Cerebellar cortex (tissue), 1 donor: ENCODE results near the gene RFLNA.

Source experiments
- DNase-seq: peaks from one replicate; pipeline ENCODE4 v3.0.0-alpha.2; 2015; ENCODE audit warnings: low spot score

The RFLNA gene

DNA sequence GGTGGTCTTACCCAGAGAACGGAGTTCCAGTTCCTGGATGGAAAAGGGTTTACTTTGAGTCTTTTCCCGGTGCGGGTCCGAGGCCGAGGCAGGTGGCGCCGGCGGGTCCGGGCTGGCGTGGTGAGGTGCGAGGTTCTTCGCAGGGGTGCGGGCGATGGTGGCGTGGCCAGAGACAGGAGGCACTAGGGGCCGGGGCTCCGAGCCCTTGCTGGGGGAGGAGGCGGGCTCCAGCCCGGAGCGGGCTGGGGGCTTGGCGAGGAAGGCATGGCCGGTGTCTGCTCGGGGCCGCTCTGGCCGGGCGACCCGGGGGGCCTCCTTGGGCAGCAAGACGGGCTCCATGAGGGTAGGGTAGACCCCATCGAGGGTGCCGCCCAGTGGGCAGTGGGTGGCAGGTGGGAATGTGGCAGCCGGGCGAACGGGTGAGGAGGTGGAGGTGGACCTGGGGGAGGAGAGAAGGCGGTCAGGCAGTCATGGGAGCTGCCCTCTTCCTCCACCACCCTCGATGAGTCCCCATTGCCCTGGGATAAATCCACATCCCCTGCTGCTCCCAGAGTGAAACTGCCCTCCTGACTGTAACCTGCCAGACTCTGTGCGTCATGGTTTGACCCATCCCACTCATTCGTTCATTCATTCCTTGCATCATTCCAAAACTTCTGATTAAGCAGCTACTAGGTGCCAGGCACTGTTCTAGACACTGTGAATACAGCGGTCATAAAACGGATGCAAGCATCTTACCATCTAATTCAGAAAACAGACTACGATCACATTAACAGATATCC, 42.0 kb downstream of the RFLNA start:
- no peak for DNase-seq

GRCh38 chr12:124337622-124338021, 42.7 kb downstream of the RFLNA start:
- no peak for DNase-seq

GRCh38 chr12:124338448-124338847, 43.6 kb downstream of the RFLNA start:
- no peak for DNase-seq

GRCh38 chr12:124338876-124339603, 44.1 kb downstream of the RFLNA start:
- DNase-seq = no peak

GRCh38 chr12:124340080-124340900, 45.4 kb downstream of the RFLNA start:
- no peak for DNase-seq

DNA sequence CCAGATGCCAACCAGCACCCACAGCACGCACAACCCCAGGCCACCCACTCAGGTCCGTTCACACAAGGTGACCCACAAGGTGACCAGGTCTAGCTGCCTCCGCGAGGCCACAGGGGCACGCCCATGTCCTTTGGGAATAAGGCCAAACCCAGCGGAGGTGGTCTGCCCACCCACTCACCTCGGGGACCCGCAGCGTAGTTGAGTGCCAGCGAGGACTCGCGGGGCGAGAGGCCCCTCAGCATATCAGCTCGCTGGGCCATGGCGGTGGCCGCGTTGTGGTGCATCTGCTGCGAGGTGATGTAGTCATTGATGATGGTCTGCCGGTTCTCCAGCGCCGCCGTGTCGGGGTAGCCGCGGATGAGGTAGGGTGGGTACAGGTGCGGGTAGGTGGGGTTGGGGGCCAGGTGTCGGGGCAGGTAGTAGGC, 46.8 kb downstream of the RFLNA start:
- no peak for DNase-seq

DNA sequence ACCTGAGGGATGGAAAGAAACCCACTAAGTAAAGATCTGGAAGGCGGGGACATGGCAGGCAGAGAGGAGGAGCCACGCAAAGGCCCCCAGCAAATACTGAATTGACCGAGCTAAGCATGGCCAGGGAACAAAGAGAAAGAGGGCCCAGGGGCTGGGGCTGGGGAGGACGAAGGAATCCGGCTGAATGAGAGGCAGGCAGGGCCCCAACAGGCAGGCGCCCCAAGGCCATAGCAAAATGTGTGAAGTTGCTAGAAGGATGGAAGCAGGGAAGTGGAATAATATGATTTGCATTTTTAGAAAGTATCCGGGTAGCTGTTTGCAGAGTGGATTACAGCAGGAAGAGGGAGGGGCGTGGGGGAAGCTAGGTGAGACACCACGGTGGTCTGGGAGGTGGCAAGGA, 49.1 kb downstream of the RFLNA start:
- no peak for DNase-seq

DNA sequence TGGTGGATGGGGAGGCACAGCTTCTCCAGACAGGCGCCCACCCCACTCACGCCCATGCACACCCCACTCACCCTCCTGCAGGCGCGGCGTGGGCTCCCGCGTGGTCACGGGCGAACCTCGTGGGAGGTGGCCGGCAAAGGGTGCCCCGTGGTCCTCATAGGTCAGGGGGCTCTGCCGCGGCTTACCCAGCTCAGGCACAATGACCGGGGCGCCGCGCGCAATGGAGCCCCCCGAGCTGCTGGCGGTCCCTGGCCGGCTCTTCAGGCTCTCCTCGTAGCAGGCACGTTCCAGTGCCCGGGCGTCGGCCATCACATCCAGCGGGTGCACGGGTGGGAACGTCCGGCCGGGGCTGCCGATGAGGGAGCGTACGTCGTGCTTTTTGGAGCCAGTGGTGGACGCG, 49.6 kb downstream of the RFLNA start:
- DNase-seq = no peak

DNA sequence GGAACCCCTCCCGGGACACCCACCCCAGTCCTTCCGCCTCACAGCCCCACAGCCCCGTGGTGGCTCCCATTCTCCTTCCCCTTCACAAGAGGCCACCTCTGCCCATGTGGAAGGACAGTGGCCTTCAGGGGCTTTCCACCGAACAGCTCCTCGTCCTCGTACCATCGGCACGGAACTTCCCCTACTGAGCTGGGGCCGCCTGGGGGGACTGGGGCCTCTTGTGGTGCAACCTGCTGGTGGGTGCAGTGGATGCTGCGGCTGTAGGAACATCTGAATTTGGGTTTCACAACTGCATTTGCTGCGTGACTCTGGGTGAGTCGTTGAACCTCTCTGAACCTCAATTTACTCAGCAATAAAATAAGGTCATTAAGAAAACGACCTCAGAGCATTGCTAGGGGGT, 50.9 kb downstream of the RFLNA start:
- no peak for DNase-seq

DNA sequence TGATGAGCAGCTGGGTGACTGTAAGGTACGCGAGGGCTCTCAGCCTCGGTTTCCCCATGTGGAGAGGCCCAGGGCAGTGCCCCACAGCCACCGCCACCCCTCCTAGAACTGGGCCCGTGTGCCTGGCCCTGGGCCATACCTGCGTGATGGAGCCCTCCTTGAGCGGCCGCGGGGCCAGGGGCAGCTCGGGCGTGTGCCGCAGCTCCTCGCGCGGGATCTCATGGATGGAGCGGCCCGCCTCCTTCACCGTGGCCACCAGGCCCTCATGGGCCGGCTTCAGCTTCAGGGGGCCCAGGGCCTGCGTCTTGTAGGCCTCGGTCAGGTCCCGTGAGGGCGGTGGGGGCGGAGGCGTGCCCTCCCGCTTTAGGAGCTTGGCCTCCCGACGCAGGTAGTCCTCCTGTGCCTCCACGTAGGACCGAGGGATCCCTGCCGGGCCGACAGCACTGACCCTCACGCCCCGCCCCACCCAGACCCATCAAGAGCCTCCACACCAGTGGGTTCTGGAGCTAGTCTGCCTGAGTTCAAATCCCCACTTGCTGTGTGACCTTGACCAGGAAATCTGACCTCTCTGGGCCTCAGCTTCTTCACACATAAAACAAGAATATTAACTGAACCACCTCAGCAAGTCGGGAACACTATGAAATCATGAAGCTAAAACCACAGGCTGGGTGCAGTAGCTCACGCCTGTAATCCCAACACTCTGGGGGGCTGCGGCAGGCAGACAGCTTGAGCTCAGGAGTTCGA, 51.7 kb downstream of the RFLNA start:
- no peak for DNase-seq

DNA sequence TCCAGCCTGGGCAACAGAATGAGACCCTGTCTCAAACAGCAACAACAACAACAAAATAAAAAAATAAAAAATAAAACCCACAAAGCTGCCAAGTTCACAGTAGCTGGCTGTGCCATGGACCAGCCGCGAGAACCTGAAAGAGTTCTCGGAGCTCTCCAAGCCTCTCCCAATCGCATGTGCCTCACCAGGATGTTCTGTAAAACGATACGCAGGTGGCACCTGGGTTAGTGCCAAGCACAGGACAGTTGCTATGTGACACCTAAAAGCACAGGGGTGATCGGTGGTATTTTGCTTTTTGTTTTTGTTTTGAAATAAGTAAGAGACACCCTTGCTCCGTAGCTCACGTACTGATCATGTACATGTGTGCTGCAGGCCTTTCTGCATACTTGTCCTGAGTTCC, 52.4 kb downstream of the RFLNA start:
- no peak for DNase-seq

- no peak for DNase-seq
Observed at GRCh38 chr12:124347805-124348658, 53.1 kb downstream of the RFLNA start.

- no peak for DNase-seq
Observed at GRCh38 chr12:124348659-124349380, 53.9 kb downstream of the RFLNA start.

DNA sequence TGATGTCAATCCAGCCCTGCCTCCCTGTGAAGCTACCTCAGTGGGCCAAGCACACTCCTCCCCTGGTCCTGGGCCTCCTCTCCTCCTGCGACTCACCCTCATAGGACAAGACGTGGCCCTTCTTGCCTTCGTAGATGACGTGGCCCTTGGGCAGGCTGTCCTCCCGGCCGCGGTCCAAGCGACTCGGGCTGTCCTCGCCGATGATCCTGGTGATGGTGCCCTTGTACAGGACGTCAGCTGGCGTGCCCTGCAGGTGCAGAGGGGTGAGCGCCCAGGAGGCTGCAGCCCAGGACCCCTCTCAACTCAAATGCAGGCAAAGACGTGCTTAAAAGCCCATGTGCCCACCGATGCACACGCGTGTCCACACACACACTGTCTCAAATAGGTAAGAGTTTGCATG, 55.6 kb downstream of the RFLNA start:
- DNase-seq = no peak

DNA sequence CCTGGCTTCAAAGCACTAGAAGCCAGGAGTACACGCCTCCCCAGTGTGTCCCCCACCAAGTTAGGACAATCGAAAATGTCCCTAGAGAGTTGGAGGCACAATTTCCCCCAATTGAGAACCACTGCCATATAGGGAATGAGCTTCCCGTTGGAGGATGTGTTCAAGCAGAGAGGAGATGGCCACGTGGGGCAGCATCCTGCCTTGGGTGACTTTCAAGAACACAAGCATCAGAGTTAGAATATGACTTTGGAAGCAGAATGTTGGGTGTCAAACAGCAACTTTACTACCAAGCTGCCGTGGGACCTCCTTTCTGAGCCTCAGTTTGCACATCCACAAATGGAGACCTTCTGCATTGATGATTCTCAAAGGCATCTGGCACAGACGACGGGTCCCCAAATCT, 56.5 kb downstream of the RFLNA start:
- no peak for DNase-seq

GRCh38 chr12:124352257-124352656, 57.4 kb downstream of the RFLNA start:
- no peak for DNase-seq

DNA sequence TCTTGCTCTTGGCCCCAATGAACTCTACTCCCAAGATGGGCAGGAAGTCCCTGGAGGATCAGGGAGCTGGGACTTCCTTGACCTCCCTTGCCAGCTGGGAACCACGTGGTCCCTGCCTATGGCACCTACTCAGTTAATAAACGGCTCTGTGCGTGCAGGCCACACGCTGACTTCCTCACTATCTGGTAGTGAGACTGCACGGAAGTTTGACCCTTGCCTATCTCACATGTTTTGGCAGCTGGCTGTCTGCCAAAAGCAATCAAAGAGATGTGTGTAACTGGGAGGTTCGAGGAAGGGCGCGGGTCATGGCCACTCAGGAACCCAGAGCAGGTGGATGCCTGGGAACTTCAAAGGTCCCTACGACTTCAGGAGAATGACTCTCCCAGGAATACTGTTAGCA, 57.9 kb downstream of the RFLNA start:
- DNase-seq = no peak

- no peak for DNase-seq
Observed at GRCh38 chr12:124354400-124354799, 59.5 kb downstream of the RFLNA start.

GRCh38 chr12:124356221-124356620, 61.3 kb downstream of the RFLNA start:
- DNase-seq = no peak

DNA sequence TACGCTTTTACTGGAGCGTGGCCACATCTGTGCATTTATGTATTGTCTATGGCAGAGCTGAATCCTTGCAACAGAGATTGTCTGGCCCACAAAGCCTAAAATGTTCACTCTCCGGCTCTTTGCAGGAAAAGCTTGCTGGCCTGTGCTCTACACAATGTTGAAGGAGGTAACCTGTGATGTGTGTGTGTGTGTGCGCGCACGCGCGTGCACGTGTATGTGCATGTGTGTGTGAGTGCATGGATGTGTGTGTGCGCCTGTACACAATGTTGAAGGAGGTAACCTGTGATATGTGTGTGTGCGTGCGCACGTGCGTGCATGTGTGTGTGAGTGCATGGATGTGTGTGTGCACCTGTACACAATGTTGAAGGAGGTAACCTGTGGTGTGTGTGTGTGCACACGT, 62.7 kb downstream of the RFLNA start:
- no peak for DNase-seq
